Uterus (tissue), 4 donors: ENCODE results near the gene HMGXB3. TPM values are rescaled to one million over a fixed set of nuclear protein-coding genes. Genes with fewer than 3 reads are reported as not detected.

Experiments used
- DNase-seq, 2 donors: peaks; one replicate each; pipeline ENCODE4 v3.0.0-alpha.2; 2019 to 2020
- H3K27ac ChIP-seq, 2 donors: fragments of 200-600 bp; sonication (generic); 1 replicate in 1 of 2; 2 replicates in 1 of 2; pipeline ENCODE4 v1.5.1; 2016 to 2018
- H3K27me3 ChIP-seq, 2 donors: fragments of 200-600 bp; sonication (generic); one replicate each; pipeline ENCODE4 v1.5.1; 2018 to 2019; ENCODE audit warnings: control low read depth in 1 of 2
- H3K36me3 ChIP-seq, 2 donors: fragments of 200-600 bp; sonication (generic); one replicate each; pipeline ENCODE4 v1.5.1; 2019; ENCODE audit warnings: control low read depth in 1 of 2
- H3K4me1 ChIP-seq, 2 donors: fragments of 200-600 bp; sonication (generic); one replicate each; pipeline ENCODE4 v1.5.1; 2018 to 2019; ENCODE audit warnings: control low read depth in 1 of 2
- H3K4me3 ChIP-seq, 2 donors: fragments of 200-600 bp; sonication (generic); 1 replicate in 1 of 2; 2 replicates in 1 of 2; pipeline ENCODE4 v1.5.1; 2018 to 2019; ENCODE audit warnings: mild to moderate bottlenecking in 1 of 2
- H3K9me3 ChIP-seq, 2 donors: fragments of 200-600 bp; sonication (generic); one replicate each; pipeline ENCODE4 v1.5.1; 2019; ENCODE audit warnings: control low read depth in 1 of 2
- CTCF ChIP-seq, 4 experiments: fragments of 200-600 bp in 2 of 4; fragments of 450-650 bp in 2 of 4; sonication (generic) in 2 of 4; IDR thresholded peaks; one replicate each; pipeline ENCODE4 v1.5.1; 2016 to 2019; ENCODE audit warnings: antibody characterized with exemption in 4 of 4, mild to moderate bottlenecking in 2 of 4, moderate library complexity in 1 of 4
- POLR2A ChIP-seq, 2 donors: fragments of 450-650 bp; IDR thresholded peaks; one replicate each; pipeline ENCODE4 v1.6.1; 2016; ENCODE audit warnings: antibody characterized with exemption in 2 of 2, mild to moderate bottlenecking in 1 of 2, moderate library complexity in 1 of 2
- intact Hi-C: fragments of 100-400 bp; cut with DNase I; formaldehyde crosslinking; loops from one replicate; pipeline ENCODE4 v1.15.1; 2023; ENCODE audit warnings: low total_unique reads
- total RNA-seq, 4 donors: library from RNA; depleted of rRNA in 3 of 4; stranded (reverse); fragments of >200 nt in 3 of 4; gene quantifications; one replicate each; pipeline versions ENCODE4 v1.1.0 to v1.2.4, GENCODE V29; 2014 to 2023
- donor health status: DM: yes; HTN: yes; CAD: no.

The HMGXB3 gene
- total RNA-seq, 4 donors from 2014 or later, result 19.0 to 43.4 (median 30.2) TPM

- Histone ChIP-seq H3K4me1 (no peaks in the 10 kb centered on the region), H3K27me3 (no peaks in the 10 kb centered on the region), H3K9me3 (no peaks in the 10 kb centered on the region), H3K27ac (peak overlapping the region in 1 of 2 donors; percentile 33), H3K36me3 (no peaks in the 10 kb centered on the region), H3K4me3 (no peak overlapping the region)
- TF ChIP-seq POLR2A (IDR thresholded peaks at IDR 0.05) (no peak), CTCF (IDR thresholded peaks at IDR 0.05) (no peak)
- DNase-seq, result peak in 1 of 2 donors; percentile 36
- intact Hi-C loops, result no loop called here
Observed at GRCh38 chr5:150021491-150022157, 21.1 kb downstream of the HMGXB3 start.

GRCh38 chr5:150022158-150022531 lies 21.6 kb downstream of the HMGXB3 start:
- Histone ChIP-seq H3K9me3 (no peaks in the 10 kb centered on the region), H3K4me3 (no peak overlapping the region), H3K27ac (peak overlapping the region in 1 of 2 donors; percentile 33), H3K4me1 (no peaks in the 10 kb centered on the region), H3K36me3 (no peaks in the 10 kb centered on the region), H3K27me3 (no peaks in the 10 kb centered on the region)
- DNase-seq, result no peak
- intact Hi-C loops, result no loop called here
- TF ChIP-seq CTCF (IDR thresholded peaks at IDR 0.05) (no peak), POLR2A (IDR thresholded peaks at IDR 0.05) (no peak)

GRCh38 chr5:150022681-150023080 lies 22.1 kb downstream of the HMGXB3 start:
- Histone ChIP-seq H3K36me3 (no peaks in the 10 kb centered on the region), H3K4me3 (no peak overlapping the region), H3K4me1 (no peaks in the 10 kb centered on the region), H3K27me3 (no peaks in the 10 kb centered on the region), H3K9me3 (no peaks in the 10 kb centered on the region), H3K27ac (peak overlapping the region in 1 of 2 donors; percentile 33)
- TF ChIP-seq CTCF (IDR thresholded peaks at IDR 0.05), result no peak
- no peak for TF ChIP-seq POLR2A (IDR thresholded peaks at IDR 0.05)
- no peak for DNase-seq
- intact Hi-C loops, result no loop called here

GRCh38 chr5:150023136-150023535 lies 22.6 kb downstream of the HMGXB3 start:
- Histone ChIP-seq H3K27ac (no peak overlapping the region), H3K9me3 (no peaks in the 10 kb centered on the region), H3K27me3 (no peaks in the 10 kb centered on the region), H3K4me1 (no peaks in the 10 kb centered on the region), H3K36me3 (no peaks in the 10 kb centered on the region), H3K4me3 (no peak overlapping the region)
- TF ChIP-seq CTCF (IDR thresholded peaks at IDR 0.05), result no peak
- no peak for TF ChIP-seq POLR2A (IDR thresholded peaks at IDR 0.05)
- intact Hi-C loops, result no loop called here
- DNase-seq, result no peak

GRCh38 chr5:150024346-150024984 lies 23.9 kb downstream of the HMGXB3 start:
- DNase-seq, result no peak
- TF ChIP-seq POLR2A (IDR thresholded peaks at IDR 0.05), result no peak
- TF ChIP-seq CTCF (IDR thresholded peaks at IDR 0.05), result no peak
- H3K36me3 ChIP-seq, result no peaks in the 10 kb centered on the region

More at GRCh38 chr5:150024346-150024984, 23.9 kb downstream of the HMGXB3 start:
- H3K9me3 ChIP-seq, result no peaks in the 10 kb centered on the region
- H3K27me3 ChIP-seq, result no peaks in the 10 kb centered on the region
- no peak overlapping the region for H3K27ac ChIP-seq
- no peak overlapping the region for H3K4me3 ChIP-seq
- H3K4me1 ChIP-seq, result no peaks in the 10 kb centered on the region
- intact Hi-C loops, result no loop called here
